ENCODE results near the gene ZNF598. TPM values are rescaled to one million over a fixed set of nuclear protein-coding genes. Genes with fewer than 3 reads are reported as not detected.

The ZNF598 gene
- total and polyA plus RNA-seq, 10 of the 15 experiments (the other 5 are each of a cell fraction or from before 2014, with no cell fraction given), result 0.08 to 74.0 (median 14.4) TPM

DNA sequence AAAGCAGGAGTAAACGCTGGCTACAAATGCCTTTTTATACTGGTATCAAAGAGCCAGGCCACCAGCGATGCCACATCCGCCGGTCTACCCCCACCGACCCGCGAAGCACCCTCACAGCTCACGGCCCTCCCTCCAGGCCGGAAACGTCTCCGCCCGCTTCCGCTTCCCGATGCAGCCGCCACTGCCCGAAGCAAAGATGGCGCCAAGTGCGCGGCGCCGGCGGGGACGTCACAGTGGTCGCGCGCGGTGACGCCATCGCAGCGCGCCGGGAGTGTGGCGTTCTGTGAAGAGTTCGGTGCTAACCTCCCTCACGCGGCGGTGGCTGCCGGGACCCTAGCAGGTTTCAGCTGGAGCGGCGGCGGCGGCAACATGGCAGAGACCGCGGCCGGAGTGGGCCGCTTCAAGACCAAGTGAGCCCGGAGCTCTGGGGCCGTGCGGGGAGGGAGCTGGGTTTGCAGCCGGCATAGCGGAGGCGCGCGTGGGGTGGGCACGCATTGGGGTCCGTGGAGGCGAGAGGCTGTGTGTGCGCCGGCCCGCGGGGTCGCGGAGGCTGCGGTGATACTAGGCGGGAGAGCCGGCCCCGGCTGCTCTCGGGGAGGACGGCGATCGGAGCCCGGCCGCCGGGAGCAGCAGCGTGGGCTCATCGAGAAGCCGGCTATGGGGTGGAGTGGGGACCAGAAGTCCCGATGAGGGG lies 37.7 kb downstream of the ZNF598 start, which contains the start of gene TBL3 (continued):
- TF ChIP-seq, protein P1, sequence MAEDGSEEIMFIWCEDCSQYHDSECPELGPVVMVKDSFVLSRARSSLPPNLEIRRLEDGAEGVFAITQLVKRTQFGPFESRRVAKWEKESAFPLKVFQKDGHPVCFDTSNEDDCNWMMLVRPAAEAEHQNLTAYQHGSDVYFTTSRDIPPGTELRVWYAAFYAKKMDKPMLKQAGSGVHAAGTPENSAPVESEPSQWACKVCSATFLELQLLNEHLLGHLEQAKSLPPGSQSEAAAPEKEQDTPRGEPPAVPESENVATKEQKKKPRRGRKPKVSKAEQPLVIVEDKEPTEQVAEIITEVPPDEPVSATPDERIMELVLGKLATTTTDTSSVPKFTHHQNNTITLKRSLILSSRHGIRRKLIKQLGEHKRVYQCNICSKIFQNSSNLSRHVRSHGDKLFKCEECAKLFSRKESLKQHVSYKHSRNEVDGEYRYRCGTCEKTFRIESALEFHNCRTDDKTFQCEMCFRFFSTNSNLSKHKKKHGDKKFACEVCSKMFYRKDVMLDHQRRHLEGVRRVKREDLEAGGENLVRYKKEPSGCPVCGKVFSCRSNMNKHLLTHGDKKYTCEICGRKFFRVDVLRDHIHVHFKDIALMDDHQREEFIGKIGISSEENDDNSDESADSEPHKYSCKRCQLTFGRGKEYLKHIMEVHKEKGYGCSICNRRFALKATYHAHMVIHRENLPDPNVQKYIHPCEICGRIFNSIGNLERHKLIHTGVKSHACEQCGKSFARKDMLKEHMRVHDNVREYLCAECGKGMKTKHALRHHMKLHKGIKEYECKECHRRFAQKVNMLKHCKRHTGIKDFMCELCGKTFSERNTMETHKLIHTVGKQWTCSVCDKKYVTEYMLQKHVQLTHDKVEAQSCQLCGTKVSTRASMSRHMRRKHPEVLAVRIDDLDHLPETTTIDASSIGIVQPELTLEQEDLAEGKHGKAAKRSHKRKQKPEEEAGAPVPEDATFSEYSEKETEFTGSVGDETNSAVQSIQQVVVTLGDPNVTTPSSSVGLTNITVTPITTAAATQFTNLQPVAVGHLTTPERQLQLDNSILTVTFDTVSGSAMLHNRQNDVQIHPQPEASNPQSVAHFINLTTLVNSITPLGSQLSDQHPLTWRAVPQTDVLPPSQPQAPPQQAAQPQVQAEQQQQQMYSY (CRISPR knock-in tag; IDR thresholded peaks at IDR 0.05), result no peak
- TF ChIP-seq, protein P2, sequence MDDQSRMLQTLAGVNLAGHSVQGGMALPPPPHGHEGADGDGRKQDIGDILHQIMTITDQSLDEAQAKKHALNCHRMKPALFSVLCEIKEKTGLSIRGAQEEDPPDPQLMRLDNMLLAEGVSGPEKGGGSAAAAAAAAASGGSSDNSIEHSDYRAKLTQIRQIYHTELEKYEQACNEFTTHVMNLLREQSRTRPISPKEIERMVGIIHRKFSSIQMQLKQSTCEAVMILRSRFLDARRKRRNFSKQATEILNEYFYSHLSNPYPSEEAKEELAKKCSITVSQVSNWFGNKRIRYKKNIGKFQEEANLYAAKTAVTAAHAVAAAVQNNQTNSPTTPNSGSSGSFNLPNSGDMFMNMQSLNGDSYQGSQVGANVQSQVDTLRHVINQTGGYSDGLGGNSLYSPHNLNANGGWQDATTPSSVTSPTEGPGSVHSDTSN (IDR thresholded peaks at IDR 0.05; ENCODE audit: insufficient replicate concordance, low read depth, low read length), result no peak
- TF ChIP-seq, protein P3, sequence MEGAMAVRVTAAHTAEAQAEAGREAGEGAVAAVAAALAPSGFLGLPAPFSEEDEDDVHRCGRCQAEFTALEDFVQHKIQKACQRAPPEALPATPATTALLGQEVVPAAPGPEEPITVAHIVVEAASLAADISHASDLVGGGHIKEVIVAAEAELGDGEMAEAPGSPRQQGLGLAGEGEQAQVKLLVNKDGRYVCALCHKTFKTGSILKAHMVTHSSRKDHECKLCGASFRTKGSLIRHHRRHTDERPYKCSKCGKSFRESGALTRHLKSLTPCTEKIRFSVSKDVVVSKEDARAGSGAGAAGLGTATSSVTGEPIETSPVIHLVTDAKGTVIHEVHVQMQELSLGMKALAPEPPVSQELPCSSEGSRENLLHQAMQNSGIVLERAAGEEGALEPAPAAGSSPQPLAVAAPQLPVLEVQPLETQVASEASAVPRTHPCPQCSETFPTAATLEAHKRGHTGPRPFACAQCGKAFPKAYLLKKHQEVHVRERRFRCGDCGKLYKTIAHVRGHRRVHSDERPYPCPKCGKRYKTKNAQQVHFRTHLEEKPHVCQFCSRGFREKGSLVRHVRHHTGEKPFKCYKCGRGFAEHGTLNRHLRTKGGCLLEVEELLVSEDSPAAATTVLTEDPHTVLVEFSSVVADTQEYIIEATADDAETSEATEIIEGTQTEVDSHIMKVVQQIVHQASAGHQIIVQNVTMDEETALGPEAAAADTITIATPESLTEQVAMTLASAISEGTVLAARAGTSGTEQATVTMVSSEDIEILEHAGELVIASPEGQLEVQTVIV (IDR thresholded peaks at IDR 0.05; ENCODE audit: borderline replicate concordance, partially characterized antibody), result peak; percentile 79
- TF ChIP-seq ESRRA (IDR thresholded peaks at IDR 0.05; ENCODE audit: low read length) (peak; percentile 91), HDAC2 (IDR thresholded peaks at IDR 0.05) (no peak), SUZ12 (IDR thresholded peaks at IDR 0.05; ENCODE audit: unreplicated experiment) (no peak), CHD4 (IDR thresholded peaks at IDR 0.05) (no peak), MXI1 (IDR thresholded peaks at IDR 0.05; ENCODE audit: low read depth, low read length) (peak; percentile 87), TCF12 (IDR thresholded peaks at IDR 0.05; ENCODE audit: low read depth, low read length) (peak; percentile 65; the same call in 1 of the 2 replicates), CHD1 (IDR thresholded peaks at IDR 0.05; ENCODE audit: low read depth, low read length) (0 out of 2 replicates have a peak, but pooled peaks have one; percentile 73), GATAD2B (conservative IDR thresholded peaks at IDR 0.05; ENCODE audit: low read depth) (peak; percentile 61; the same call in 1 of the 2 replicates)
- TF ChIP-seq, protein P4, sequence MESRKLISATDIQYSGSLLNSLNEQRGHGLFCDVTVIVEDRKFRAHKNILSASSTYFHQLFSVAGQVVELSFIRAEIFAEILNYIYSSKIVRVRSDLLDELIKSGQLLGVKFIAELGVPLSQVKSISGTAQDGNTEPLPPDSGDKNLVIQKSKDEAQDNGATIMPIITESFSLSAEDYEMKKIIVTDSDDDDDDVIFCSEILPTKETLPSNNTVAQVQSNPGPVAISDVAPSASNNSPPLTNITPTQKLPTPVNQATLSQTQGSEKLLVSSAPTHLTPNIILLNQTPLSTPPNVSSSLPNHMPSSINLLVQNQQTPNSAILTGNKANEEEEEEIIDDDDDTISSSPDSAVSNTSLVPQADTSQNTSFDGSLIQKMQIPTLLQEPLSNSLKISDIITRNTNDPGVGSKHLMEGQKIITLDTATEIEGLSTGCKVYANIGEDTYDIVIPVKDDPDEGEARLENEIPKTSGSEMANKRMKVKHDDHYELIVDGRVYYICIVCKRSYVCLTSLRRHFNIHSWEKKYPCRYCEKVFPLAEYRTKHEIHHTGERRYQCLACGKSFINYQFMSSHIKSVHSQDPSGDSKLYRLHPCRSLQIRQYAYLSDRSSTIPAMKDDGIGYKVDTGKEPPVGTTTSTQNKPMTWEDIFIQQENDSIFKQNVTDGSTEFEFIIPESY (IDR thresholded peaks at IDR 0.05), result no peak
- TF ChIP-seq, protein P5, sequence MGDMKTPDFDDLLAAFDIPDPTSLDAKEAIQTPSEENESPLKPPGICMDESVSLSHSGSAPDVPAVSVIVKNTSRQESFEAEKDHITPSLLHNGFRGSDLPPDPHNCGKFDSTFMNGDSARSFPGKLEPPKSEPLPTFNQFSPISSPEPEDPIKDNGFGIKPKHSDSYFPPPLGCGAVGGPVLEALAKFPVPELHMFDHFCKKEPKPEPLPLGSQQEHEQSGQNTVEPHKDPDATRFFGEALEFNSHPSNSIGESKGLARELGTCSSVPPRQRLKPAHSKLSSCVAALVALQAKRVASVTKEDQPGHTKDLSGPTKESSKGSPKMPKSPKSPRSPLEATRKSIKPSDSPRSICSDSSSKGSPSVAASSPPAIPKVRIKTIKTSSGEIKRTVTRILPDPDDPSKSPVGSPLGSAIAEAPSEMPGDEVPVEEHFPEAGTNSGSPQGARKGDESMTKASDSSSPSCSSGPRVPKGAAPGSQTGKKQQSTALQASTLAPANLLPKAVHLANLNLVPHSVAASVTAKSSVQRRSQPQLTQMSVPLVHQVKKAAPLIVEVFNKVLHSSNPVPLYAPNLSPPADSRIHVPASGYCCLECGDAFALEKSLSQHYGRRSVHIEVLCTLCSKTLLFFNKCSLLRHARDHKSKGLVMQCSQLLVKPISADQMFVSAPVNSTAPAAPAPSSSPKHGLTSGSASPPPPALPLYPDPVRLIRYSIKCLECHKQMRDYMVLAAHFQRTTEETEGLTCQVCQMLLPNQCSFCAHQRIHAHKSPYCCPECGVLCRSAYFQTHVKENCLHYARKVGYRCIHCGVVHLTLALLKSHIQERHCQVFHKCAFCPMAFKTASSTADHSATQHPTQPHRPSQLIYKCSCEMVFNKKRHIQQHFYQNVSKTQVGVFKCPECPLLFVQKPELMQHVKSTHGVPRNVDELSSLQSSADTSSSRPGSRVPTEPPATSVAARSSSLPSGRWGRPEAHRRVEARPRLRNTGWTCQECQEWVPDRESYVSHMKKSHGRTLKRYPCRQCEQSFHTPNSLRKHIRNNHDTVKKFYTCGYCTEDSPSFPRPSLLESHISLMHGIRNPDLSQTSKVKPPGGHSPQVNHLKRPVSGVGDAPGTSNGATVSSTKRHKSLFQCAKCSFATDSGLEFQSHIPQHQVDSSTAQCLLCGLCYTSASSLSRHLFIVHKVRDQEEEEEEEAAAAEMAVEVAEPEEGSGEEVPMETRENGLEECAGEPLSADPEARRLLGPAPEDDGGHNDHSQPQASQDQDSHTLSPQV (IDR thresholded peaks at IDR 0.05), result peak; percentile 83; the same call in 1 of the 2 replicates
